GM23338 (cell line): Measurements from ENCODE around the gene EVI2B. TPM values are rescaled to one million over a fixed set of nuclear protein-coding genes. Genes with fewer than 3 reads are reported as not detected.

Source experiments
- ATAC-seq: fragments of 200-7000 bp; cut with Tn5 transposase; 3 replicates; pipeline ENCODE4 v1.9.1; 2020
- DNase-seq: peaks from one replicate; pipeline ENCODE4 v3.0.0-alpha.2; 2015; ENCODE audit warnings: low spot score
- H2AFZ ChIP-seq: fragments of 200-600 bp; sonication (generic); 2 replicates; pipeline ENCODE4 v1.8.0; 2016; ENCODE audit warnings: antibody characterized with exemption, mild to moderate bottlenecking, moderate library complexity
- H3F3A ChIP-seq: fragments of 200-600 bp; sonication (generic); replicated peaks from 2 replicates; pipeline ENCODE4 v1.8.0; 2017; ENCODE audit warnings: antibody characterized with exemption, mixed run types, low read depth
- H3K27ac ChIP-seq: fragments of 200-600 bp; sonication (generic); 2 replicates; pipeline ENCODE4 v1.6.1; 2016; ENCODE audit warnings: low read depth
- H3K27me3 ChIP-seq: fragments of 200-600 bp; sonication (generic); 2 replicates; pipeline ENCODE4 v1.8.0; 2016; ENCODE audit warnings: mild to moderate bottlenecking, mixed run types, moderate library complexity; ENCODE audit not compliant: insufficient read depth
- H3K36me3 ChIP-seq: fragments of 200-600 bp; sonication (generic); 2 replicates; pipeline ENCODE4 v1.8.0; 2016; ENCODE audit warnings: mild to moderate bottlenecking; ENCODE audit not compliant: insufficient read depth
- H3K4me1 ChIP-seq: fragments of 200-600 bp; sonication (generic); 2 replicates; pipeline ENCODE4 v1.8.0; 2016; ENCODE audit warnings: mild to moderate bottlenecking, moderate library complexity; ENCODE audit not compliant: insufficient read depth
- H3K4me2 ChIP-seq: fragments of 200-600 bp; sonication (generic); 2 replicates; pipeline ENCODE4 v1.7.1; 2017; ENCODE audit warnings: mixed run types
- H3K4me3 ChIP-seq: fragments of 200-600 bp; sonication (generic); 2 replicates; pipeline ENCODE4 v1.6.1; 2016; ENCODE audit warnings: mixed run types
- H3K79me2 ChIP-seq: fragments of 200-600 bp; sonication (generic); replicated peaks from 2 replicates; pipeline ENCODE4 v1.8.0; 2017; ENCODE audit warnings: mild to moderate bottlenecking; ENCODE audit not compliant: insufficient read depth
- H3K9me2 ChIP-seq: fragments of 200-600 bp; sonication (generic); 2 replicates; pipeline ENCODE4 v1.8.0; 2017; ENCODE audit not compliant: insufficient read depth
- H4K20me1 ChIP-seq: fragments of 200-600 bp; sonication (generic); replicated peaks from 2 replicates; pipeline ENCODE4 v1.8.0; 2017; ENCODE audit warnings: mild to moderate bottlenecking; ENCODE audit not compliant: insufficient read depth
- H3K27ac Mint-ChIP-seq: 2 replicates; pipeline ENCODE4 v1.8.0; 2020; ENCODE audit warnings: inconsistent platforms, mild to moderate bottlenecking, moderate library complexity, mixed read lengths
- H3K27me3 Mint-ChIP-seq: 3 replicates; pipeline ENCODE4 v1.8.0; 2022; ENCODE audit warnings: low read depth, mild to moderate bottlenecking, moderate library complexity, mixed read lengths, inconsistent platforms; ENCODE audit not compliant: insufficient read depth, poor library complexity
- H3K36me3 Mint-ChIP-seq: 3 replicates; pipeline ENCODE4 v1.8.0; 2021; ENCODE audit warnings: low read depth, mild to moderate bottlenecking, inconsistent platforms, moderate library complexity, mixed read lengths
- H3K4me1 Mint-ChIP-seq: 3 replicates; pipeline ENCODE4 v1.8.0; 2020; ENCODE audit warnings: mild to moderate bottlenecking, inconsistent platforms, mixed read lengths
- H3K4me3 Mint-ChIP-seq: 3 replicates; pipeline ENCODE4 v1.8.0; 2021; ENCODE audit warnings: moderate library complexity, mild to moderate bottlenecking, inconsistent platforms, mixed read lengths
- H3K9me3 Mint-ChIP-seq: 3 replicates; pipeline ENCODE4 v1.8.0; 2020; ENCODE audit warnings: moderate library complexity, mild to moderate bottlenecking, inconsistent platforms, mixed read lengths
- CREB1 ChIP-seq: fragments of 250-450 bp; sonication (Bioruptor Pico); IDR thresholded peaks from 2 replicates; pipeline ENCODE4 v1.5.0; 2020; ENCODE audit warnings: low read depth, mild to moderate bottlenecking, moderate library complexity
- EZH2phosphoT487 ChIP-seq: fragments of 200-600 bp; sonication (generic); IDR thresholded peaks from one replicate; pipeline ENCODE4 v1.8.1; 2018; ENCODE audit warnings: antibody characterized with exemption; ENCODE audit not compliant: unreplicated experiment
- JUNB ChIP-seq: IDR thresholded peaks from one replicate; pipeline ENCODE4 v1.6.1; 2016; ENCODE audit warnings: antibody characterized with exemption; ENCODE audit not compliant: unreplicated experiment
- POLR2AphosphoS5 ChIP-seq: IDR thresholded peaks from 2 replicates; pipeline ENCODE4 v1.6.1; 2016; ENCODE audit warnings: antibody characterized with exemption, low read depth
- STAT1 ChIP-seq: IDR thresholded peaks from one replicate; pipeline ENCODE4 v1.6.1; 2016; ENCODE audit warnings: antibody characterized with exemption; ENCODE audit not compliant: unreplicated experiment
- ZNF462 ChIP-seq: fragments of 250-450 bp; sonication (Bioruptor Pico); IDR thresholded peaks from 2 replicates; pipeline ENCODE4 v1.5.0; 2020; ENCODE audit warnings: mild to moderate bottlenecking, moderate library complexity
- polyA plus RNA-seq: library from polyadenylated mRNA; unstranded; fragments of >200 nt; fragmentation: Nextera tagmentation; extraction: Ambion mirVana; gene quantifications from 2 replicates; pipeline ENCODE4 v1.2.1, GENCODE V29; 2016
- total RNA-seq: library from RNA; depleted of rRNA; stranded (reverse); fragments of >200 nt; shearing (Covaris generic); gene quantifications from 2 replicates; pipeline ENCODE4 v1.2.3, GENCODE V29; 2014

Gene EVI2B
- total and polyA plus RNA-seq, 2 experiments from 2014 or later, result 0.18 TPM; not detected in 1

- no peak for TF ChIP-seq CREB1 (CRISPR knock-in tag)
- TF ChIP-seq JUNB, result no peak
- TF ChIP-seq EZH2phosphoT487, result no peak
- no peak for TF ChIP-seq POLR2AphosphoS5
- no peak for TF ChIP-seq ZNF462 (CRISPR knock-in tag)
Observed at GRCh38 chr17:31295489-31295871, 18.4 kb downstream of the EVI2B start (continued).

- Mint-ChIP-seq H3K4me1 (peaks cover 15% of the 10 kb centered on the region), H3K9me3 (no peaks in the 10 kb centered on the region), H3K27me3 (peaks cover 2% of the 10 kb centered on the region), H3K36me3 (no peaks in the 10 kb centered on the region), H3K27ac (no peak overlapping the region), H3K4me3 (no peak overlapping the region)
- Histone ChIP-seq H3K79me2 (no peaks in the 10 kb centered on the region), H3K4me1 (peaks cover 10% of the 10 kb centered on the region; the same call in 1 of the 2 replicates), H3K27ac (no peak overlapping the region), H3F3A (no peaks in the 10 kb centered on the region), H4K20me1 (no peaks in the 10 kb centered on the region), H3K4me3 (no peak overlapping the region), H2AFZ (no peak overlapping the region), H3K36me3 (no peaks in the 10 kb centered on the region), H3K9me2 (no peaks in the 10 kb centered on the region), H3K4me2 (no peak overlapping the region), H3K27me3 (no peaks in the 10 kb centered on the region)
- DNase-seq (no peak), ATAC-seq (no peak)
- TF ChIP-seq STAT1, result no peak
Observed at GRCh38 chr17:31294820-31295488, 18.9 kb downstream of the EVI2B start.
